HG02870 (cell line): ENCODE data around the gene TMEM183A.

Experiments
- ATAC-seq: cut with Tn5 transposase; IDR thresholded peaks from one replicate; pipeline ENCODE4 v1.9.1; 2021; ENCODE audit warnings: mild to moderate bottlenecking, moderate library complexity; ENCODE audit not compliant: unreplicated experiment

The TMEM183A gene

DNA sequence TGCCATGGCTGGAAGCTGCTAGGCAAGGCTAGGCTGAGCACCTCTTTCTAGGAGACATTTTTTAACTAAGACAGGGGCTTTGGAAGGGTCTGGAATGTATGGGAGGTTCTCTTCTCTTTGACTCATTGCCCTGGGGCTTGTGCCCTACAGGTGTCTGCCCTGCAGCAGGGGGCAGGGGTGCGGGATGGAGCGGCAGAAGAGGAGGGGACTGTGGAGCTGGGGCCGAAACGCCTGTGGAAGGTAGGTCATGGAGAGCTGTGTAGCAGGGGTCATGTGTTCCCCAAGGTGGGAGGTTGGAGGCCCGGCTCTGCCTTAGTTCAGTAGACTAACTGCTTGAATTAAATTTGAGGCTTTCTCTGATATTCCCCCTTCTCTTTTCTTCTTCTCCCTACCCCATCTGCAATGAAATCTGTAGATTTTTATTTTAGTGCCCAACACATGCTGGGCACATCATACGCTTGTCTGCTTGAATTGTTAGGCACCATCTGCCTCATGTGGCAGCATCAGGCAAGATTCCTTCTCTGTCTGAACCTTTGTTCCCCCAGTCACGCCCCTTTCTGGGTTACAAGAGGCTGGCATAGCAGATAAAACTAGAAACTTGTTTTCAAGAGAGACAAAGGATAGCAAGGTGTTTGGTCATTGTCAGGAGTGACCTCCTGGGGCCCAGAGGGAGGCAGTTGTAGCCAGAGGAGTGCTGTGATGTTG, 37.5 kb downstream of the TMEM183A start:
- no peak for ATAC-seq

DNA sequence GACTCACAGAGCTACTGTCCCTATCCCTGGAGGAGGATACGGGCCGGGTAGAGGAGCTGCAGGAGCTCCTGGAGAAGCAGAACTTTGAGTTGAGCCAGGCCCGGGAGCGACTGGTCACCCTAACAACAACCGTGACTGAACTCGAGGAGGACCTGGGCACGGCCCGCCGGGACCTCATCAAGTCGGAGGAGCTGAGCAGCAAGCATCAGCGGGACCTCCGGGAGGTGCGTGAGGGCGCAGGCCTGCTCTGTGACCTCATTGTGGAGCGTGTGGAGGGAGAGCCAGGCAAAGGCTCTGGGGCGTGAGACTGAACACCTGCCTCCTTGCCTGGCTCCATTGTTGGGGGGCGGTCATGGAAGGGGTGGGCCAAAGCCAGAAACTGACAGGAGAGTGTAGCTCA, 38.2 kb downstream of the TMEM183A start:
- ATAC-seq: no peak

DNA sequence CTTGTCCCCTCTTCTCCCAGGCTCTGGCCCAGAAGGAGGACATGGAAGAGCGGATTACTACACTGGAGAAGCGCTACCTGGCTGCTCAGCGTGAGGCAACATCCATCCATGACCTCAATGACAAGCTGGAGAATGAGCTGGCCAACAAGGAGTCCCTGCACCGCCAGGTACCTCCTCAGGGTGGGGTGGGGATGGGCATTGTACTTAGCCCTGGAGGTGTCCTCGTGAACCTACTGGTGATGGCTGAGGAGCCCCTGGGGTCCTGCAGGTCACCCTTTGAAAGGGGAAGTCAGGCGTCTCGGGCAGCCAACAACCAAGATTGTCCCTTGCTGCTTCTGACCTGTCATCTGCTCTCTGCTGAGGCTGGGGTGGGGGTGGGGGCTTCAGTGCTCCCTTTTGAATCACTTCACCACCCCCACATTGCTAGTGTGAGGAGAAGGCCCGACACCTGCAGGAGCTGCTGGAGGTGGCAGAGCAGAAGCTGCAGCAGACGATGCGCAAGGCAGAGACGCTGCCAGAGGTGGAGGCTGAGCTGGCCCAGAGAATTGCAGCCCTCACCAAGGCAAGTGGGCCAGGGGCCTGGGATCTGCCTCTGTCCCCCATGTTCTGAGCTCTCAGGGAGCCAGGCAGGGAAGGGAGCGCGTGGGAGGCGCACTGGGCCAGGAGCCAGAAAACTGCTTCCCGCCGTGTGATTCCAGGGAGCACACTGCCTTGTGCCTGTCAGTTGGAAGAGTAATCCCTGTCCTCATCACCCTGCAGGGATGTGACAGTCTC, 38.8 kb downstream of the TMEM183A start:
- no peak for ATAC-seq

DNA sequence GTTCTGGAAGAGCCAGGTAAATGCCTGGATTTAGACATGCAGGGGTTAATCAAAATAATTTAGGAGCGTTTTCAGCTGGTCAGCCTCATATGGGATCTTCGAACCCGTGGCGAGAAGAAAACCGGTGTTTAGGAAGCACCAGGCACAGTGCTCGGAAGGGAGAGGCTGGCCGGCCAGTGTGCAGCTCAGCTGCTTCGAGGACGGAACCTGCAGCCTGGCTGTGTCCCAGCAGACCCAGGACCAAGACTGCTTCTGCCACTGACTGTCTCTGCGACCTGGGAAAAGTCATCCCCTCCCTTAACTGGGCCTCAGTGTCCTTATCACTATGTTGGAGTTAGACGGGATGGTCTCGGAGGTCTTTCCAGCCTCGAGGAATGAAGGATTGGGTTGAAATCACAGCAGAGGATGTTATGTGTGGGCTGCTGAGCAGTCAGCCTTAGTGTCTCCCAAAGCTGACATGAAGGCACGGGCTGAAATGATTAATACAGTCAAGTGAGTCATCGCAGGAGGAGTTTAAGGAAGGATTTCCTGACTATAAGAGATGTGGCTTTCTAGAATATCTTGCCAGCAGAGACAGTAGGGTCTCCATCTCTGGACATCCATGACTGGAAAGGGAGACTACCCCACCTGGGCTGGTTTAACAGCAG, 39.9 kb downstream of the TMEM183A start:
- ATAC-seq: no peak

DNA sequence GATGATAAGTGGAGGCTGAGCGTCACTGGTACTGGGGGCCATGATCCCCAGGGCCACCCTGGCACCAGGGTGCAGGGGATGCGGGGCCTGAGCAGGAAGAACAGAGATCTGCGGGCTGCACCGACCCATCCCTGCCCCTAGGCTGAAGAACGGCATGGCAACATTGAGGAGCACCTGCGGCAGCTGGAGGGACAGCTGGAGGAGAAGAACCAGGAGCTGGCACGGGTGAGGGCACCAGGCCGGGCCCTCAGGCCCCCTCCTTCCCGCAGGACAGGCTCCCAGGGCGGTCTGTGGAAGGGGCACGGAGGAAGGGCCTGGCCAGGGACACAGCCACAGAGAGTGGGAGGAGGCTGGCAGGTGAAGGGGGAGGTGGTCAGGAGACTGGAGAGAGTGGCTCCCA, 40.9 kb downstream of the TMEM183A start:
- ATAC-seq: no peak

DNA sequence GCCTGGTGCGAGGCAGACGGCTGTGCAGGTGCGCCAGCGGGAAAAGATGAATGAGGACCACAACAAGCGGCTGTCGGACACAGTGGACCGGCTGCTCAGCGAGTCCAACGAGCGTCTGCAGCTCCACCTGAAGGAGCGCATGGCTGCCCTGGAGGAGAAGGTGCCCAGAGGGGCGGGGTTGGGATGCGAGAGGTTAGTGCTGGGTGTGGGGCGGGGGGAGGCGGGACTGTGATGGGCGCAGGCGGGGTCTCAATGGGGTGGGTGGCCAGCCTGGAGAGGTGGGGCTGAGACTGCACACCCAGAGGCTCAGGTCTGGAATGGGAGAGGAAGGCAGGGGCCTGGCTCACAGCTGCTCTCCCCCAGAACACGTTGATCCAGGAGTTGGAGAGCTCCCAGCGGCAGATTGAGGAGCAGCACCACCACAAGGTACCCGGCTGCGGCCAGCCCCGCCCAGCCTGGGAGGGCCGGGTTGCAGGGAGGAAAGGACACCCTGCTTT, 41.4 kb downstream of the TMEM183A start:
- ATAC-seq: no peak

DNA sequence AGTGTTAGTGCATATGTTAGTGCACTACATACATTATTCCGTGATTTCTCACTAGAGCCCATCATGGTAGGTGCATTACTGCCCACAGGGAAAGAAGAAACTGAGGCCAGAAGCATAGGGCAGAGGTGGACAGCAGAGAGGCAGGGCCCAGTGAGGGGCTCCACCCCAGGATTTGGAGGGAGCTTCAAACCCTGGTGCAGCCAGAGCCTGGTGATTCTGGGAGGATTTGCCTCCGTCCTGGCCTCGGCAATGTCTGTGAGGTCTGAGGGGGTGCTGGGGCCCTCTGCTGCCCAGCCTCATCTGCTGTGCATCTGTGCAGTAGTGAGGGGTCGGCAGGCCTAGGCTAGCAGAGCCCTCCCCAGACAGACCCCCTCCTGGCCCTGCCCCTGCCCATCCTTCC, 41.9 kb downstream of the TMEM183A start:
- no peak for ATAC-seq

DNA sequence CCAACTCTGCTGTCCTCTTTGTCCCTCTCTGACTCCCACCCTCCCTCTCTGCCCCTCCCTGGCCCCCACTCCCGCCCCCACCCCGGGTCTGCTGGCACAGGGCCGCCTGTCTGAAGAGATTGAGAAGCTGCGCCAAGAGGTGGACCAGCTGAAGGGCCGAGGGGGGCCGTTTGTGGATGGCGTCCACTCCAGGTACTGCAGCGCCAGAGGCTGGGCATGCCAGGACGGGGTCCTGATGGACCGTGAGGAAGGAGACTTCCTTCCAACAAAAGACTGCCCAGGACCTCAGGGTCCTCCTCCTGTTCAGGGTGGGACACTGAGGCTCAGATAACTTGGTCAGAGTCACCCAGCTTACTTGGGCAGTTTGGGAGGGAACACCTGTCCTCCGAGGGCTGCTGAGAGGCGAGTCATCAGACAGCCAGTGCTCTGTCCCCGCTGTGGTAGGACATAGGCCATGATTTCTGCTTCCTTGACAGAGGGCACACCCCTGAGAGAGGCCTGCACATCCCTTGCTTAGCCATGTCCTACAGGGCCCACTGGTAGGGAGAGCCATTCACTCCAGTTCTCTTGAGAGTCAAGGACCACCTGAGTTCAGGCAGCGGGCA, 42.5 kb downstream of the TMEM183A start:
- no peak for ATAC-seq

DNA sequence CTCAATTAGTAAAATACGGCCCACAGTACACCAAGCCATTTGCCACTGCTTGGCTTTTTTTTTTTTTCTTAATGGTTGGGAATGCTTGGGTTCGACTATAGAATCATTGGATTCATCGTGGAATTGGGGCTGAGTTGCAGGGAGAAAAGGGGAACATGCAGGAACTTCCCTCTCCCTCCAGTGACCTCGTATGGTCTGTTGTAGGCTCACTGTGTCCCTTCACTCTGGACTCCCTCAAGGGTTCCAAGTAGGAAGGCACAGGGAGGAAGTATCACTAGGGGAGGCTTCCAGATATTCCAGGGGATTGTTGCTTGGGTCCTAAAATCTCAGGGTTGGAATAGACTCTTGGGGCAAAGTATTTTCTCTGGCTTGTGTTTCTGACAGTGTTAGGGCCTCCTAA, 43.7 kb downstream of the TMEM183A start:
- no peak for ATAC-seq

DNA sequence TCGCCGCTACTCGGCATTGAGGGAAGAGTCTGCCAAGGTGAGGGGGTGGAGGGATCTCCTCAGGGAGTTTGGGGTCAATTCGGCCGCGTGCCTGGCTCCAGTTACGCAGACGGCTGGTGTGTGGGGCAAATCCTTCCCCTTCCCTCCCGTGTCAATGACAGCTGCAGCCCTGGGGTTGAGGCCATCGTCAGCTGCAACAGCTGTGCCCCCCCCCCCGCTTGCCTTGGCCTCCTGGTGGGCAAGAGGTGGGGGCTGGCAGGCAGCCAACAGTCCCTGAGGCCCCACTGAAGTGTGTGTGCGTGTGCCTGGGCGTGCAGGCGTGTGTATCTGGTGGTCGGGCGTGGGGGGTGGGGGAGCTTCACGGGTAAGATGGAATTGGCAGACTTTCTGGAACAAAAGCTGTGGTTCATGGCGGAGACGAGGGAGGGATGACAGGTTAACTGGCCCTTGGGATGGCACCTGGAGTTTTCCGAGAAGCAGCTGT, 44.7 kb downstream of the TMEM183A start:
- no peak for ATAC-seq

DNA sequence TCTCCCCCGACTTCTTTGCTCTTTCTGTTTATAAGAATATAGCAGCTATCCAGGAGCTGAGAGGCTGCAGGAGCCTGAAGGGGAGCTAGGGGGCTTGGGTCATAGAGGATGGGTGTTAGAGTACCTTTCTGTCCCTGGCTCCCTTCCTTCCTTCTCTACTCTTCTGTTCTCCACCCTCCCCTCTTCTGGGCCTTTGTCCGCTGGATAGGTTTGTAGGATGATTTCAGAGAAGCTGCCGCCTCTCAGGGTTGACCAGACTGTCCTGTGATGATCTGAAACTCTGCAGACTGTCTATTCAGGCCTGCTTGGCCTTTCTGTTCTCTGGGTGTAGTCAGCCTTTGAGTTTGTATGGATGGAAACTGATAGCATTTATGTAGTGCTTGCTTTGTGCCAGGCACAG, 45.4 kb downstream of the TMEM183A start:
- no peak for ATAC-seq

DNA sequence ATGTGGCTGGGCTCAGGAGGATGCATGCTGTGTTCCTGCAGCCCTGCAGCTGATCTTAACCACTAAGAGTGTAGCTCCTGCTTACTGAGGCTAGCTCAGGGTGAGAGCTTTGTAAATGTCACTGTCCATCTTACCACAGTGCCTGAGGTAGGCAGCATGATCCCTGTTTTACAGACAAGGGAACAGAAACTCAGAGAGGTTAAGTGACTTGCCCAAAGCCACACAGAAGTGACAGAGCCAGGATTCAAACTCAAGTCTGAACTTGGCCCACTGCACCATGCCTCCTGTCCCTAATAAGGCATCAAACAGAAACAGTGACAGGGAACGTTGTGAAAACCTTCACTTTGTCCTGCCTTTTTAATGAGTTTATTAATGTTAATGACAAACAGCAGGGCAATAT, 47.0 kb downstream of the TMEM183A start:
- no peak for ATAC-seq

DNA sequence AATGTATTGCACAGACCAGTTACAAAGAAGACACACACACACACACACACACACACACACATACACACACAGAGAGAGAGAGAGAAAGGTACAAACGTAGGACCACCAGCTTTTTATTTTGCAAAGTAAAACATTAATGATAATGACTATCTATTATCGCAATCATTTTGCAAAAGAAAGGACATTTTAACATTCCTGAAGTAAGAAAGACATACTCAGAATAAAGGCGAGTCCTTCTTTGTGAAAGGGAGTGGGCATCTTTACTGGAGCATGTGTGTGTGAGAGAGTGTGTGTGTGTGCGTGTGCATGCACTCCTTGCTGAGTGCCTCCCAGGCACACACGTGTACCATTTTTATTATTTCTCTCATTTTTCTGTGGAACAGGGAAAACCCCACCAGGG, 47.5 kb downstream of the TMEM183A start:
- no peak for ATAC-seq

DNA sequence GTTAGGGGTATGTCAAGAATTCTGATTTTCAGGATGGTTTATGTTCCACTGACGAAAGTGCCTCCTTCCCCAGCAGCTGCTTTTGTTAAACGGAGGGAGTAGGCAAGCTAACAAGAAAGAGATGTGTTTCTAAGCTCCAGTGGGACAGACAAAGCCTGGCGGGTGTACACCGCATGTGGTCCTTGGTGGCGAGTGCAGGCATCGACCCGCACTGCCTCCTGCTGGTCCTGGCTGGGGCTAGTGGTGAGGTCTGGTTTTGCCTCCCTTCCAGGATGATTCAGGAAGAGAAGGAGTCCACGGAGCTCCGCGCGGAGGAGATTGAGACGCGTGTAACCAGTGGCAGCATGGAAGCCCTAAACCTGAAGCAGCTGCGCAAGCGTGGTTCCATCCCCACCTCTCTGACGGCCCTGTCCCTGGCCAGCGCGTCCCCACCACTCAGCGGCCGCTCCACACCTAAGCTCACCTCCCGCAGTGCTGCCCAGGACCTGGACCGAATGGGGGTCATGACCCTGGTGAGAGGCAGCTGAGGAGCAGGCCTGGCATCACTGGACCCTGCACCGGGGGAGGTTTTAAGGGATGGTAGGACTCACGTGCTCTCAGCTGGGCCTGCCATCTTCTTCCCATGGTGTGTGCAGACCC, 48.1 kb downstream of the TMEM183A start:
- ATAC-seq: no peak

DNA sequence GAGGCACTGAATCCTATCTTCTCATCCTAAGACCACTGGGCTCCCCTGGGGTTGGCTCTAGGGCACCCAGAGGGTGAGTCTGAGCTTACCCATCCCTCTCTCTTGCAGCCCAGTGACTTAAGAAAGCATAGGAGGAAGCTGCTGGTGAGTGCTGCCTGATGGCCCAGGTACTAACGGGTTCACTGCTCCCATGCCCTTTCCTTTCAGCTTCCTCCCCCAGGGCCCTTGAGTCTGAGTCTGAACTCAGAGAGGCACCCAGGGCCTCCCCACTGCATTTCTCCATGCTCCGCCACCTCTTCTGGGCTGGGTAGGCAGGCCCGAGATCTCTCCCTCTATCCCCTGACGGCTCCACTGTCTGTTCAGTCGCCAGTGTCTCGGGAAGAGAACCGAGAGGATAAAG, 48.8 kb downstream of the TMEM183A start:
- no peak for ATAC-seq

DNA sequence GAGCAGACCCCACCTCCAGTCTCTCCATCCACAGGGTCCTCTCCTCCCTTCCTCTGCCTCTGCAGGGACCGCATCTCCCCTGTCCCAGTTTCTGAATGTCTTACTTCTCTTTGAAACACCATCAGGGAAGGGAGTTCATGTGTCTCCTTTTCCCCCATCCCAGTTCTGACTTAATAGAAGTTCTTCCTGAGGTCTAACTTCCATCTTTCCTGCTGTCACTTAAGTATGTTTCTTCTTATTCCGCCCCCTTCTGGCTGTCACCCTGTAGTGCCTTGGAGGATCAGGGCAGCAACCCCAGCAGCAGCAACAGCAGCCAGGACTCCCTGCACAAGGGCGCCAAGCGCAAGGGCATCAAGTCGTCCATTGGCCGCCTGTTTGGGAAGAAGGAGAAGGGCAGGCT, 49.3 kb downstream of the TMEM183A start:
- ATAC-seq: no peak

DNA sequence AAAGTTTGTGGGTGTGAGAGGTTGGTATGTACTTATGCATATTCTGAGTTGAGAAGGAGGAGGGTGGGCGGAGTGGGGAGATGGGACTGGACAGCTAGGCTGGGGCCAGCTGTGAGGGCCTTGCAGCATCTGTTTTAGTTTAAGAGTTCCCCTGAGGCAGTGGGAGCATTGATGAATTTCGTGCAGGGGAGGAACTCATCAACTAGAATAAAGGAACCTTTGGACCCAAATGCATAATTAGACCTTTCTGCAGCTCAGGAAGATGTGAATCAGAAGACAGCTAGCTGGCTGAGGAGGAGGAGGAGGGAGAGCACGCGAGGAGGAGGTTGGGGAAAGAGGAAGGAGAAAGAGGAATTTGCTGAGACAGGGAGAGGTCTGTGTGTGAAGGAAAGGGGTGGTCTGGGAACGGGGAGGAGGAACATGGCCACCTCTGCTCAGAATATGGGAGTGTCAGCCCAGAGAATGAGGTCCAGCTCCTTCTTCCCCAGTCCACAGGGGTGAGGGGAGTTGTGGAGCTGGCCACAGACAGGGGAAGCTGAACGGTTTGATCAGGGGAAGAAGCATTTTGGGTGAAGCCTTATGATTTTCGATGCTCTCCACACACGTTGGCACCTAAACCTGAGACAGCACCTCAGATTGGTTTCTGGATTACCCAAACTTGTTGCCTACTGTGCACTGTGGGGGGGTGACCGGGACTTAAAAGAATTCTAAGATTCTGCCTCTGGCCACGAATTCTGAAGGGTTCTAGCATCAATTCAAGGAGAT, 50.9 kb downstream of the TMEM183A start:
- ATAC-seq: no peak

DNA sequence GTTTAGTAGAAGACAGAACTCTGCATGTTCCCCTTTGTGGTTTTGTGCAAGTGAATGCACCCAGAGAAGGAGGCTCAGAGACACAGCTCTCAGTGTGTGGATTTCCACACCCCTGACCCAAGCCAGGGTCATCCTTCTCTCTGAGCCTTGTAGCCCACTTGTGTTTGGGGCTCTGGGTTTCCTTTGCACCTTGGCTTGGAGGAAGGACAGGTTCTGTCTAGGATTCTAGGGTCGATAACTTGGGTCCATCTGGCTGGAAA, 51.4 kb downstream of the TMEM183A start:
- no peak for ATAC-seq

DNA sequence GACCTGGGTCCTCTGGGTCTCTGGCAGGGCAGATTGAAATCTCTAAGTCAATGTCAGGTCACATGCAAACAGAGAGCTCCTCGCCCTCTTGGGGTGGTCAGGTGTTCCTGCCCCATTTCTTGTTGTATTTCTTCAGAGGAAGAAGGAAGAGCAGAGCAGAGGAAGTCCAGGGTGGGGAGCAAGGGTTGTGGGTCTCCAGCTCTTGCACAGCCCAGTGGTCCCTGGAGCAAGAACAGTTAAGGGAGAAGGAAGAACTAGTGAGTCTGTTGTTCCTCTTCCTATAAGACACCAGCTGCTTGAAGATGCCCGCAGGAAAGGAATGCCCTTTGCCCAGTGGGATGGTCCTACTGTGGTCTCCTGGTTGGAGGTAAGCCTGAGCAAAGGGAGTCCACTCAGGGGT, 52.3 kb downstream of the TMEM183A start:
- ATAC-seq: no peak

DNA sequence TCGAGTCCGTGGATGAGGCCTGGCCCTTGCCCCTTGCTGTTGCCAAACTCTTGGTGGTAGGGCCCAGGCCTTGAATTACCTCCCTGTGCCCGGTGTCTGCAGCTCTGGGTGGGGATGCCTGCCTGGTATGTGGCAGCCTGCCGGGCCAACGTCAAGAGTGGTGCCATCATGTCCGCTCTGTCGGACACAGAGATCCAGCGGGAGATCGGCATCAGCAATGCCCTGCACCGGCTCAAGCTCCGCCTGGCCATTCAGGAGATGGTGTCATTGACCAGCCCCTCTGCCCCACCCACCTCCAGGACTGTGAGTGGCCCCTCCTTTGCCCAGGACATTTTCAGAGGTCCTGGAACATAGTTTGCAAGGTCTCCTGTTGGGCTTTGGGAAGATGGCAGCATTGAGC, 52.9 kb downstream of the TMEM183A start:
- ATAC-seq: no peak
